Endothelial cell (in vitro differentiated cells): ENCODE results near the gene JPH3. TPM values are rescaled to one million over a fixed set of nuclear protein-coding genes. Genes with fewer than 3 reads are reported as not detected.

Experiments used
- DNase-seq: peaks from one replicate; pipeline ENCODE4 v3.0.0; 2021; ENCODE audit warnings: low spot score
- H3K27ac Mint-ChIP-seq: one replicate; pipeline ENCODE4 v1.8.0; 2021; ENCODE audit warnings: mixed read lengths, inconsistent platforms; ENCODE audit not compliant: unreplicated experiment
- H3K27me3 Mint-ChIP-seq: one replicate; pipeline ENCODE4 v1.8.0; 2021; ENCODE audit warnings: mild to moderate bottlenecking, moderate library complexity, mixed read lengths, inconsistent platforms; ENCODE audit not compliant: unreplicated experiment
- H3K36me3 Mint-ChIP-seq: one replicate; pipeline ENCODE4 v1.8.0; 2021; ENCODE audit warnings: mild to moderate bottlenecking, low read depth, mixed read lengths, inconsistent platforms; ENCODE audit not compliant: unreplicated experiment
- H3K4me1 Mint-ChIP-seq: one replicate; pipeline ENCODE4 v1.8.0; 2021; ENCODE audit warnings: mild to moderate bottlenecking, mixed read lengths, inconsistent platforms; ENCODE audit not compliant: unreplicated experiment
- H3K4me3 Mint-ChIP-seq: one replicate; pipeline ENCODE4 v1.8.0; 2021; ENCODE audit warnings: mild to moderate bottlenecking, mixed read lengths, inconsistent platforms; ENCODE audit not compliant: unreplicated experiment
- H3K9me3 Mint-ChIP-seq: one replicate; pipeline ENCODE4 v1.8.0; 2021; ENCODE audit warnings: mixed read lengths, inconsistent platforms; ENCODE audit not compliant: unreplicated experiment
- CTCF ChIP-seq: fragments of 200-600 bp; sonication (generic); IDR thresholded peaks from one replicate; pipeline ENCODE4 v1.5.0; 2021; ENCODE audit warnings: antibody characterized with exemption; ENCODE audit not compliant: unreplicated experiment
- total RNA-seq: library from RNA; stranded (reverse); fragmentation: NEBNext Ultra II Directional; extraction: Animal tissue kit (Norgen Biotek cat#: 25700); gene quantifications from one replicate; pipeline ENCODE4 v1.2.1, GENCODE V29; 2021; ENCODE audit not compliant: unreplicated experiment

The JPH3 gene
- total RNA-seq, 1 donor from 2014 or later, result 19.1 TPM

DNA sequence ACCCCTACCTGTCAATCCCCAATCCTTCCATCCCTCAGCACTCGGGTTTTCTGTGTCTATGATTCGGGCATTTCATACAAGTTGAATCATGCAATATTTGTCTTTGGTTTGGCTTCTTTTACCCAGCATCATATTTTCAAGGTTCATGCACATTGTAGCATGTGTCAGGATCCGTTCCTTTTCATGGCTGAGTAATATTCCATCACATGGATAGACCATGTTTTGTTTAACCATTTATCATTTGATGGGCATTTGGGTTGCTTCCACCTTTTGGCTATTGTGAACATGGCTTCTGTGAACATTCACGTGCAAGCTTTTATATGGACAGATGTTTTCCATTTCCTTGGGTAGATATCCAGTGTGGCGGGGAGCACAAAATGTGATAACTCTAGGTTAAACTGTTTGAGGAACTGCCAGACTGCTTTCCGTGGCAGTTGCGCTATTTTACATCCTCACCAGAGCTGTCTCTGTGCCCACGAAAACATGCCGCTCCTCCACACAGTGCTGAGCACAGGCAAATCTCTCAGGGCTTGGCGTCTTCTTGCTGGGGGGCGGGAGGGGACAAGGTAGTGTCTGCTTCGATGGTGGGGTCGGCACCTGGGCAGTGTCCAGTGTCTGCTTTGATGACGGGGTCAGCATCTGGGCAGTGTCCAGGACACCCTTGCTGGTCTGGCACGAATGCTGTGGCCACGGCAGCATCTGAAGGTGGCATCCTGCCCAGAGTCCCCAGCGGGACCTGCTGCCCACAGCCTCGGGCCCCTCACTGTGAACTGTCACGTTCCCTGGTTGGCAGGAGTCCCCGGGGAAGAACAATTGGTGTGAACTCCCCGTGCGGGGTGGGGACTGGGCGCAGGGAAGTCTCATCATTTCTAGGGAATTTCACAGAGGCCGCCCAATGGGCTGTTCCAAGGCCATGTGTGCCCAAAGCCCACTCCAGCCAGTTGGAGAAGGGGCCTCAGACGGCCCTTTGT lies 32.4 kb upstream of the JPH3 start:
- no peaks in the 10 kb centered on the region for H3K36me3 Mint-ChIP-seq
- peaks cover 6% of the 10 kb centered on the region for H3K4me1 Mint-ChIP-seq
- no peak overlapping the region for H3K4me3 Mint-ChIP-seq
- H3K9me3 Mint-ChIP-seq, result no peaks in the 10 kb centered on the region
- DNase-seq, result no peak
- H3K27me3 Mint-ChIP-seq, result peaks cover 13% of the 10 kb centered on the region
- H3K27ac Mint-ChIP-seq, result no peak overlapping the region
- TF ChIP-seq CTCF, result no peak

DNA sequence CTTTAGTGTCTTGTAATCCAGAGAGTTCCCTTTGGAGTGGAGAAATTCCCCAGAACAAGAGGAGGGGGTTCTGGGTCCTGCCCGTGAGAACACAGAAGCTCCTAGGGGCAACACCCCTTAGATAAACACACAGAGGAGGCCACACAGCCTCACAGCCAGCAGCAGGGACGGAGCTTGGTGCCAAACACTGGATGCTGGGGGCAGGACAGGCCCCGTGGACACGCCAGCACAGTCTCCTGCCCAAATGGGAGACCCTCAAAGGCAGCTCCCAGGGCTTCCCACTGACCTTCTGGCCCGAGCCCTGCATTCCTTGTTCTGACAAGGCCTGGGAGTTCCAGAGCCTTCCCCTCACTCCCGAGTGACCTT lies 31.8 kb upstream of the JPH3 start:
- Mint-ChIP-seq H3K4me1 (peaks cover 9% of the 10 kb centered on the region), H3K9me3 (no peaks in the 10 kb centered on the region), H3K27ac (no peak overlapping the region), H3K27me3 (peaks cover 11% of the 10 kb centered on the region), H3K4me3 (no peak overlapping the region), H3K36me3 (no peaks in the 10 kb centered on the region)
- DNase-seq, result no peak
- no peak for TF ChIP-seq CTCF

- no peak overlapping the region for H3K27ac Mint-ChIP-seq
- peaks cover 9% of the 10 kb centered on the region for H3K4me1 Mint-ChIP-seq
- peaks cover 9% of the 10 kb centered on the region for H3K27me3 Mint-ChIP-seq
- peak; percentile 65 for DNase-seq
- TF ChIP-seq CTCF, result peak; percentile 42
- no peaks in the 10 kb centered on the region for H3K36me3 Mint-ChIP-seq
- no peak overlapping the region for H3K4me3 Mint-ChIP-seq
- H3K9me3 Mint-ChIP-seq, result no peaks in the 10 kb centered on the region
These were observed 31.1 kb upstream of the JPH3 start for GRCh38 chr16:87570938-87571867.

DNA sequence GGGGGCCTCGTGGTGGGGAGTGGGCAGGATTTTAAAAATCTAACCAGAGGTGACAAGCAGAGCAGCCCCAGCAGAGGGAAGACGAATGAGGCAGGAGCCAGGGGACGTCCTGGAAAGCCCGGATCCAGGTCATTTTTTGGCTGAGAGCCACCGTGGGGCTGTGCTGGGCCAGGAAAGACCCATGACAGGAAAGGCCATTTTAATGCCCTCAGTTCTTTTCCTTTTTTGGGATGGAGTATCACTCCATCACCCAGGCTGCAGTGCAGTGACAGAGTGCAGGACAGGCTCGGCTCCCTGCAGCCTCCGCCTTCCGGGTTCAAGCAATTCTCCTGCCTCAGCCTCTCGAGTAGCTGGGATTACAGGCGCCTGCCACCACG lies 30.5 kb upstream of the JPH3 start:
- Mint-ChIP-seq H3K36me3 (no peaks in the 10 kb centered on the region), H3K27ac (no peak overlapping the region), H3K4me1 (peaks cover 9% of the 10 kb centered on the region), H3K4me3 (no peak overlapping the region), H3K9me3 (no peaks in the 10 kb centered on the region), H3K27me3 (peaks cover 9% of the 10 kb centered on the region)
- no peak for TF ChIP-seq CTCF
- no peak for DNase-seq
